ENCODE results near the gene ALDH1A3.

DNA sequence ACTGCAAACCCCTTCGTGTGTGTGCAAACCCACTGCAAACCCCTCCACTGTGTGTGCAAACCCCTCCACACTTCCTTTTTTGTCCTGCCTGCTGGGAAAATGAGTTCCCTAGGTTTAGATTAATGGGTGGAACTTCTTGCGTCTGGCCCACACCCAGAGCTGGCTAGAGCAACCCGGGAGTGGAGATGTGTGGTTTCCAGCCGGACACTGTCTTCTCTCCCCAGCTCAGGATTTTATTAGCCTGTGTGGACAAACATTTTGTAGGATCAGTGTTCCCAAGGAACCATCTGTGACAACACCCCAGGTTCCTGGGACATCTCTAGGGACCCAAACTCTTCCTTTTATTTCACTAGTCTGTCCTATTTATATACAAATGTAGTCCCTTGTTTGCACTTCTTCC lies 29.9 kb downstream of the ALDH1A3 start:
- TF ChIP-seq NR1H2 (CRISPR knock-in tag; IDR thresholded peaks at IDR 0.05) (no peak), TCF7 (CRISPR knock-in tag; IDR thresholded peaks at IDR 0.05; ENCODE audit: low read depth) (no peak), ZNF121 (CRISPR knock-in tag; IDR thresholded peaks at IDR 0.05) (no peak), ZBTB21 (CRISPR knock-in tag; IDR thresholded peaks at IDR 0.05; ENCODE audit: borderline replicate concordance) (no peak), ZNF263 (CRISPR knock-in tag; IDR thresholded peaks at IDR 0.05; ENCODE audit: low read depth) (no peak)
- TF ChIP-seq, protein P1, sequence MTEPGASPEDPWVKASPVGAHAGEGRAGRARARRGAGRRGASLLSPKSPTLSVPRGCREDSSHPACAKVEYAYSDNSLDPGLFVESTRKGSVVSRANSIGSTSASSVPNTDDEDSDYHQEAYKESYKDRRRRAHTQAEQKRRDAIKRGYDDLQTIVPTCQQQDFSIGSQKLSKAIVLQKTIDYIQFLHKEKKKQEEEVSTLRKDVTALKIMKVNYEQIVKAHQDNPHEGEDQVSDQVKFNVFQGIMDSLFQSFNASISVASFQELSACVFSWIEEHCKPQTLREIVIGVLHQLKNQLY (CRISPR knock-in tag; IDR thresholded peaks at IDR 0.05) = no peak
- TF ChIP-seq, protein P2, sequence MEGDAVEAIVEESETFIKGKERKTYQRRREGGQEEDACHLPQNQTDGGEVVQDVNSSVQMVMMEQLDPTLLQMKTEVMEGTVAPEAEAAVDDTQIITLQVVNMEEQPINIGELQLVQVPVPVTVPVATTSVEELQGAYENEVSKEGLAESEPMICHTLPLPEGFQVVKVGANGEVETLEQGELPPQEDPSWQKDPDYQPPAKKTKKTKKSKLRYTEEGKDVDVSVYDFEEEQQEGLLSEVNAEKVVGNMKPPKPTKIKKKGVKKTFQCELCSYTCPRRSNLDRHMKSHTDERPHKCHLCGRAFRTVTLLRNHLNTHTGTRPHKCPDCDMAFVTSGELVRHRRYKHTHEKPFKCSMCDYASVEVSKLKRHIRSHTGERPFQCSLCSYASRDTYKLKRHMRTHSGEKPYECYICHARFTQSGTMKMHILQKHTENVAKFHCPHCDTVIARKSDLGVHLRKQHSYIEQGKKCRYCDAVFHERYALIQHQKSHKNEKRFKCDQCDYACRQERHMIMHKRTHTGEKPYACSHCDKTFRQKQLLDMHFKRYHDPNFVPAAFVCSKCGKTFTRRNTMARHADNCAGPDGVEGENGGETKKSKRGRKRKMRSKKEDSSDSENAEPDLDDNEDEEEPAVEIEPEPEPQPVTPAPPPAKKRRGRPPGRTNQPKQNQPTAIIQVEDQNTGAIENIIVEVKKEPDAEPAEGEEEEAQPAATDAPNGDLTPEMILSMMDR (IDR thresholded peaks at IDR 0.05) = no peak
- TF ChIP-seq, protein P3, sequence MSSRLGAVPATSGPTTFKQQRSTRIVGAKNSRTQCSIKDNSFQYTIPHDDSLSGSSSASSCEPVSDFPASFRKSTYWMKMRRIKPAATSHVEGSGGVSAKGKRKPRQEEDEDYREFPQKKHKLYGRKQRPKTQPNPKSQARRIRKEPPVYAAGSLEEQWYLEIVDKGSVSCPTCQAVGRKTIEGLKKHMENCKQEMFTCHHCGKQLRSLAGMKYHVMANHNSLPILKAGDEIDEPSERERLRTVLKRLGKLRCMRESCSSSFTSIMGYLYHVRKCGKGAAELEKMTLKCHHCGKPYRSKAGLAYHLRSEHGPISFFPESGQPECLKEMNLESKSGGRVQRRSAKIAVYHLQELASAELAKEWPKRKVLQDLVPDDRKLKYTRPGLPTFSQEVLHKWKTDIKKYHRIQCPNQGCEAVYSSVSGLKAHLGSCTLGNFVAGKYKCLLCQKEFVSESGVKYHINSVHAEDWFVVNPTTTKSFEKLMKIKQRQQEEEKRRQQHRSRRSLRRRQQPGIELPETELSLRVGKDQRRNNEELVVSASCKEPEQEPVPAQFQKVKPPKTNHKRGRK (CRISPR knock-in tag; IDR thresholded peaks at IDR 0.05; ENCODE audit: borderline replicate concordance) = no peak
- TF ChIP-seq, protein P4, sequence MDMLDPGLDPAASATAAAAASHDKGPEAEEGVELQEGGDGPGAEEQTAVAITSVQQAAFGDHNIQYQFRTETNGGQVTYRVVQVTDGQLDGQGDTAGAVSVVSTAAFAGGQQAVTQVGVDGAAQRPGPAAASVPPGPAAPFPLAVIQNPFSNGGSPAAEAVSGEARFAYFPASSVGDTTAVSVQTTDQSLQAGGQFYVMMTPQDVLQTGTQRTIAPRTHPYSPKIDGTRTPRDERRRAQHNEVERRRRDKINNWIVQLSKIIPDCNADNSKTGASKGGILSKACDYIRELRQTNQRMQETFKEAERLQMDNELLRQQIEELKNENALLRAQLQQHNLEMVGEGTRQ (CRISPR knock-in tag; IDR thresholded peaks at IDR 0.05) = no peak
- TF ChIP-seq, protein P5, sequence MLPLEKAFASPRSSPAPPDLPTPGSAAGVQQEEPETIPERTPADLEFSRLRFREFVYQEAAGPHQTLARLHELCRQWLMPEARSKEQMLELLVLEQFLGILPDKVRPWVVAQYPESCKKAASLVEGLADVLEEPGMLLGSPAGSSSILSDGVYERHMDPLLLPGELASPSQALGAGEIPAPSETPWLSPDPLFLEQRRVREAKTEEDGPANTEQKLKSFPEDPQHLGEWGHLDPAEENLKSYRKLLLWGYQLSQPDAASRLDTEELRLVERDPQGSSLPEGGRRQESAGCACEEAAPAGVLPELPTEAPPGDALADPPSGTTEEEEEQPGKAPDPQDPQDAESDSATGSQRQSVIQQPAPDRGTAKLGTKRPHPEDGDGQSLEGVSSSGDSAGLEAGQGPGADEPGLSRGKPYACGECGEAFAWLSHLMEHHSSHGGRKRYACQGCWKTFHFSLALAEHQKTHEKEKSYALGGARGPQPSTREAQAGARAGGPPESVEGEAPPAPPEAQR (CRISPR knock-in tag; IDR thresholded peaks at IDR 0.05) = no peak
- TF ChIP-seq, protein P6, sequence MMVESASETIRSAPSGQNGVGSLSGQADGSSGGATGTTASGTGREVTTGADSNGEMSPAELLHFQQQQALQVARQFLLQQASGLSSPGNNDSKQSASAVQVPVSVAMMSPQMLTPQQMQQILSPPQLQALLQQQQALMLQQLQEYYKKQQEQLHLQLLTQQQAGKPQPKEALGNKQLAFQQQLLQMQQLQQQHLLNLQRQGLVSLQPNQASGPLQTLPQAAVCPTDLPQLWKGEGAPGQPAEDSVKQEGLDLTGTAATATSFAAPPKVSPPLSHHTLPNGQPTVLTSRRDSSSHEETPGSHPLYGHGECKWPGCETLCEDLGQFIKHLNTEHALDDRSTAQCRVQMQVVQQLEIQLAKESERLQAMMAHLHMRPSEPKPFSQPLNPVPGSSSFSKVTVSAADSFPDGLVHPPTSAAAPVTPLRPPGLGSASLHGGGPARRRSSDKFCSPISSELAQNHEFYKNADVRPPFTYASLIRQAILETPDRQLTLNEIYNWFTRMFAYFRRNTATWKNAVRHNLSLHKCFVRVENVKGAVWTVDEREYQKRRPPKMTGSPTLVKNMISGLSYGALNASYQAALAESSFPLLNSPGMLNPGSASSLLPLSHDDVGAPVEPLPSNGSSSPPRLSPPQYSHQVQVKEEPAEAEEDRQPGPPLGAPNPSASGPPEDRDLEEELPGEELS (CRISPR knock-in tag; IDR thresholded peaks at IDR 0.05) = no peak
- TF ChIP-seq, protein P7, sequence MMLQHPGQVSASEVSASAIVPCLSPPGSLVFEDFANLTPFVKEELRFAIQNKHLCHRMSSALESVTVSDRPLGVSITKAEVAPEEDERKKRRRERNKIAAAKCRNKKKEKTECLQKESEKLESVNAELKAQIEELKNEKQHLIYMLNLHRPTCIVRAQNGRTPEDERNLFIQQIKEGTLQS (CRISPR knock-in tag; conservative IDR thresholded peaks at IDR 0.05) = no peak
